Keratinocyte (primary cell): ENCODE measurements around the gene BPIFA1. TPM values are rescaled to one million over a fixed set of nuclear protein-coding genes. Genes with fewer than 3 reads are reported as not detected.

Experiments used
- DNase-seq: peaks from one replicate; pipeline ENCODE4 v3.0.0-alpha.2; 2011; ENCODE audit warnings: low read depth, missing footprints, low spot score
- FAIRE-seq: peaks from 2 replicates; lab custom pipeline; 2011; peaks lifted over from hg19 to GRCh38; lab: Jason Lieb, UNC
- H2AFZ ChIP-seq: 2 replicates; pipeline ENCODE4 v1.6.0; 2012; ENCODE audit warnings: low read length, control low read depth, inconsistent platforms; ENCODE audit not compliant: control insufficient read depth
- H3K27ac ChIP-seq: 2 replicates; pipeline ENCODE4 v1.5.1; 2011; ENCODE audit warnings: low read length; ENCODE audit not compliant: control insufficient read depth, insufficient read depth
- H3K27me3 ChIP-seq: 3 replicates; pipeline ENCODE4 v1.6.0; 2011; ENCODE audit warnings: low read length; ENCODE audit not compliant: control insufficient read depth, insufficient read depth; ENCODE audit errors: extremely low read depth
- H3K36me3 ChIP-seq, 2 experiments: 2 replicates in 1 of 2; 3 replicates in 1 of 2; pipeline ENCODE4 v1.5.1; 2011; ENCODE audit warnings: low read length in 2 of 2, mild to moderate bottlenecking in 1 of 2; ENCODE audit not compliant: control insufficient read depth in 2 of 2, insufficient read depth in 2 of 2; ENCODE audit errors: extremely low read depth in 1 of 2
- H3K4me1 ChIP-seq: 3 replicates; pipeline ENCODE4 v1.5.1; 2011; ENCODE audit warnings: low read length; ENCODE audit not compliant: control insufficient read depth, insufficient read depth; ENCODE audit errors: extremely low read depth
- H3K4me2 ChIP-seq: 3 replicates; pipeline ENCODE4 v1.6.0; 2011; ENCODE audit warnings: low read depth, low read length; ENCODE audit not compliant: control insufficient read depth, insufficient read depth; ENCODE audit errors: extremely low read depth
- H3K4me3 ChIP-seq, 3 experiments: fragments of 200-600 bp in 1 of 3; sonication (generic) in 1 of 3; 2 replicates in 2 of 3; 3 replicates in 1 of 3; pipeline ENCODE4 v1.5.1; 2011 to 2016; ENCODE audit warnings: low read length in 3 of 3, mild to moderate bottlenecking in 3 of 3, control low read depth in 2 of 3, inconsistent platforms in 1 of 3, low read depth in 1 of 3, mixed read lengths in 1 of 3, mixed run types in 1 of 3, moderate library complexity in 1 of 3; ENCODE audit not compliant: control insufficient read depth in 2 of 3, insufficient read depth in 2 of 3; ENCODE audit errors: extremely low read depth in 1 of 3
- H3K79me2 ChIP-seq: 2 replicates; pipeline ENCODE4 v1.6.0; 2012; ENCODE audit warnings: low read length; ENCODE audit not compliant: control insufficient read depth, insufficient read depth
- H3K9ac ChIP-seq: 3 replicates; pipeline ENCODE4 v1.6.0; 2011; ENCODE audit warnings: low read length; ENCODE audit not compliant: control insufficient read depth, insufficient read depth; ENCODE audit errors: extremely low read depth
- H3K9me1 ChIP-seq: 3 replicates; pipeline ENCODE4 v1.6.0; 2011; ENCODE audit warnings: low read length; ENCODE audit not compliant: control insufficient read depth, insufficient read depth; ENCODE audit errors: extremely low read depth
- H3K9me3 ChIP-seq: 2 replicates; pipeline ENCODE4 v1.5.1; 2012; ENCODE audit warnings: low read depth, low read length; ENCODE audit not compliant: control insufficient read depth
- H4K20me1 ChIP-seq: 3 replicates; pipeline ENCODE4 v1.6.0; 2011; ENCODE audit warnings: low read length; ENCODE audit not compliant: control insufficient read depth, insufficient read depth; ENCODE audit errors: extremely low read depth
- CTCF ChIP-seq, 3 experiments: IDR thresholded peaks in 1 of 3; conservative IDR thresholded peaks in 1 of 3; optimal IDR thresholded peaks in 1 of 3; 2 replicates in 2 of 3; 3 replicates in 1 of 3; pipeline versions ENCODE3 to v1.5.1; 2011; ENCODE audit warnings: low read length in 3 of 3, mild to moderate bottlenecking in 3 of 3, moderate library complexity in 2 of 3, control low read depth in 1 of 3, inconsistent platforms in 1 of 3; ENCODE audit not compliant: insufficient read depth in 2 of 3; ENCODE audit errors: extremely low read depth in 1 of 3
- EZH2 ChIP-seq: IDR thresholded peaks from one replicate; pipeline ENCODE4 v1.6.1; 2012; ENCODE audit warnings: inconsistent platforms, mild to moderate bottlenecking, low read length, moderate library complexity
- dilution Hi-C: fragments of 300-500 bp; cut with MboI; formaldehyde crosslinking; loops from one replicate; pipeline ENCODE4 v1.7.0; 2020; ENCODE audit warnings: low sequenced_read_pairs; ENCODE audit not compliant: extremely low pct_ligation_motif_present
- polyA plus RNA-seq, 5 experiments: library from polyadenylated mRNA; depleted of rRNA in 3 of 5; stranded (reverse) in 3 of 5; stranded (forward) in 1 of 5; unstranded in 1 of 5; fragments of >200 nt; gene quantifications; 1 replicate in 1 of 5; 2 replicates in 3 of 5; 3 replicates in 1 of 5; pipeline versions ENCODE4 v1.2.1 to v1.2.3, GENCODE V29; 2011 to 2012; ENCODE audit warnings: missing spikeins in 2 of 5, low read depth in 1 of 5, low replicate concordance in 1 of 5

The BPIFA1 gene
- polyA plus RNA-seq, 1 donor (not counting 4 experiments of a cell fraction or from before 2014, with no cell fraction given), result not detected

GRCh38 chr20:33285861-33286495 is 50.2 kb downstream of the BPIFA1 start:
- Histone ChIP-seq H3K36me3 (no peaks in the 10 kb centered on the region), H2AFZ (no peak overlapping the region), H3K4me2 (no peak overlapping the region), H4K20me1 (no peaks in the 10 kb centered on the region), H3K4me3 (no peak overlapping the region), H3K9me3 (no peaks in the 10 kb centered on the region), H3K9me1 (no peaks in the 10 kb centered on the region), H3K27me3 (peaks cover 16% of the 10 kb centered on the region), H3K4me1 (no peaks in the 10 kb centered on the region), H3K27ac (no peak overlapping the region), H3K9ac (no peak overlapping the region), H3K79me2 (no peaks in the 10 kb centered on the region)
- no peak for TF ChIP-seq CTCF (optimal IDR thresholded peaks at IDR 0.05 in 1 of 3, IDR thresholded peaks at IDR 0.05 in 1 of 3, conservative IDR thresholded peaks at IDR 0.05 in 1 of 3; ENCODE audit: extremely low read depth in 1 of 3, insufficient read depth in 2 of 3, low read length in 3 of 3)
- TF ChIP-seq EZH2, result no peak
- dilution Hi-C loops, result no loop called here
- FAIRE-seq, result no peak
- DNase-seq, result no peak

GRCh38 chr20:33287884-33288283 is 52.1 kb downstream of the BPIFA1 start:
- FAIRE-seq, result no peak
- dilution Hi-C loops, result no loop called here
- H3K4me1 ChIP-seq, result no peaks in the 10 kb centered on the region

More at GRCh38 chr20:33287884-33288283, 52.1 kb downstream of the BPIFA1 start:
- no peaks in the 10 kb centered on the region for H3K9me1 ChIP-seq
- no peak for DNase-seq
- H3K79me2 ChIP-seq, result no peaks in the 10 kb centered on the region
- H3K4me3 ChIP-seq, result no peak overlapping the region
- no peak overlapping the region for H3K4me2 ChIP-seq
- H3K36me3 ChIP-seq, result no peaks in the 10 kb centered on the region
- no peak overlapping the region for H2AFZ ChIP-seq
- no peak overlapping the region for H3K27ac ChIP-seq
- H3K9ac ChIP-seq, result no peak overlapping the region
- TF ChIP-seq EZH2 (no peak), CTCF (optimal IDR thresholded peaks at IDR 0.05 in 1 of 3, IDR thresholded peaks at IDR 0.05 in 1 of 3, conservative IDR thresholded peaks at IDR 0.05 in 1 of 3; ENCODE audit: extremely low read depth in 1 of 3, insufficient read depth in 2 of 3, low read length in 3 of 3) (no peak)
- no peaks in the 10 kb centered on the region for H4K20me1 ChIP-seq
- H3K27me3 ChIP-seq, result peaks cover 14% of the 10 kb centered on the region
- no peaks in the 10 kb centered on the region for H3K9me3 ChIP-seq
